HG02973 (cell line): Measurements from ENCODE around the gene CTDSPL.

Source experiments
- ATAC-seq: cut with Tn5 transposase; IDR thresholded peaks from one replicate; pipeline ENCODE4 v1.9.1; 2021; ENCODE audit warnings: moderate library complexity; ENCODE audit not compliant: unreplicated experiment

CTDSPL gene

GRCh38 chr3:38011111-38011510 lies 149.4 kb downstream of the CTDSPL start:
- no peak for ATAC-seq

GRCh38 chr3:38015485-38015884 lies 153.8 kb downstream of the CTDSPL start:
- no peak for ATAC-seq

- ATAC-seq: no peak
These were observed 154.3 kb downstream of the CTDSPL start for GRCh38 chr3:38015984-38016383.

GRCh38 chr3:38016410-38016809 lies 154.7 kb downstream of the CTDSPL start:
- no peak for ATAC-seq

GRCh38 chr3:38016847-38017444 lies 155.3 kb downstream of the CTDSPL start:
- ATAC-seq: no peak

- no peak for ATAC-seq
These were observed 156.0 kb downstream of the CTDSPL start for GRCh38 chr3:38017445-38018295.

- ATAC-seq: no peak
These were observed 156.9 kb downstream of the CTDSPL start for GRCh38 chr3:38018296-38019266.

GRCh38 chr3:38019658-38020341 lies 158.1 kb downstream of the CTDSPL start:
- ATAC-seq: no peak

GRCh38 chr3:38020342-38020726 lies 158.7 kb downstream of the CTDSPL start:
- no peak for ATAC-seq

GRCh38 chr3:38021196-38021595 lies 159.5 kb downstream of the CTDSPL start:
- no peak for ATAC-seq

GRCh38 chr3:38022301-38022700 lies 160.6 kb downstream of the CTDSPL start:
- no peak for ATAC-seq

GRCh38 chr3:38022896-38023709 lies 161.4 kb downstream of the CTDSPL start:
- no peak for ATAC-seq

GRCh38 chr3:38026856-38027255 lies 165.2 kb downstream of the CTDSPL start:
- ATAC-seq: no peak

GRCh38 chr3:38027466-38028465 lies 166.1 kb downstream of the CTDSPL start:
- no peak for ATAC-seq

GRCh38 chr3:38028621-38029361 lies 167.1 kb downstream of the CTDSPL start:
- no peak for ATAC-seq

- ATAC-seq: no peak
These were observed 167.9 kb downstream of the CTDSPL start, which contains the start of gene PLCD1 for GRCh38 chr3:38029400-38030125. TSS of gene PLCD1 (minus strand) at chr3:38029642. CDS start at chr3:38029539, 103 bp downstream.
